Measurements from ENCODE around the gene DYSF. TPM values are rescaled to one million over a fixed set of nuclear protein-coding genes. Genes with fewer than 3 reads are reported as not detected.

DYSF gene
- total RNA-seq, 2 donors from 2014 or later, result 1.4 to 3.1 TPM

GRCh38 chr2:71600555-71600954, 147.2 kb downstream of the DYSF start:
- Mint-ChIP-seq H3K27ac (no peak overlapping the region), H3K4me3 (no peak overlapping the region), H3K4me1 (peaks cover 7% of the 10 kb centered on the region), H3K36me3 (ENCODE audit: low read depth) (no peaks in the 10 kb centered on the region), H3K9me3 (no peaks in the 10 kb centered on the region), H3K27me3 (ENCODE audit: insufficient read depth) (peaks cover 2% of the 10 kb centered on the region)
- no peak for TF ChIP-seq CTCF (conservative IDR thresholded peaks at IDR 0.05)
- no peak overlapping the region for H3K4me3 ChIP-seq (ENCODE audit: low read length)
- peaks cover 3% of the 10 kb centered on the region for H3K4me1 ChIP-seq (ENCODE audit: control insufficient read depth, insufficient read depth, low read length)
- H3K36me3 ChIP-seq (ENCODE audit: control insufficient read depth, insufficient read depth, low read length), result no peaks in the 10 kb centered on the region
- H3K9me3 ChIP-seq (ENCODE audit: control insufficient read depth, low read length), result no peaks in the 10 kb centered on the region
- H3K9ac ChIP-seq (ENCODE audit: extremely low read depth, low read length, poor library complexity, severe bottlenecking), result no peak overlapping the region
- DNase-seq, result no peak
- H3K27me3 ChIP-seq (ENCODE audit: control insufficient read depth, insufficient read depth, low read length, poor library complexity, severe bottlenecking), result no peaks in the 10 kb centered on the region
- H3K27ac ChIP-seq (ENCODE audit: low read depth, low read length), result no peak overlapping the region
- WGBS, 2 experiments (ENCODE audit: insufficient coverage in 1 of 2, insufficient read length in 1 of 2), result 93 to 100% methylated on average over 8 to 9 of the region's 9 CpGs

- no peaks in the 10 kb centered on the region for H3K9me3 ChIP-seq (ENCODE audit: control insufficient read depth, low read length)
- no peaks in the 10 kb centered on the region for H3K36me3 ChIP-seq (ENCODE audit: control insufficient read depth, insufficient read depth, low read length)
- no peak for TF ChIP-seq CTCF (conservative IDR thresholded peaks at IDR 0.05)
- Mint-ChIP-seq H3K4me1 (peaks cover 16% of the 10 kb centered on the region), H3K36me3 (ENCODE audit: low read depth) (no peaks in the 10 kb centered on the region), H3K9me3 (no peaks in the 10 kb centered on the region), H3K27ac (no peak overlapping the region), H3K4me3 (no peak overlapping the region), H3K27me3 (ENCODE audit: insufficient read depth) (peaks cover 2% of the 10 kb centered on the region)
- H3K27me3 ChIP-seq (ENCODE audit: control insufficient read depth, insufficient read depth, low read length, poor library complexity, severe bottlenecking), result no peaks in the 10 kb centered on the region
- no peak overlapping the region for H3K4me3 ChIP-seq (ENCODE audit: low read length)
- 88 to 90% methylated on average over 9 to 11 of the region's 11 CpGs for WGBS, 2 experiments (ENCODE audit: insufficient coverage in 1 of 2, insufficient read length in 1 of 2)
- H3K4me1 ChIP-seq (ENCODE audit: control insufficient read depth, insufficient read depth, low read length), result peaks cover 3% of the 10 kb centered on the region
- no peak overlapping the region for H3K27ac ChIP-seq (ENCODE audit: low read depth, low read length)
- DNase-seq, result no peak
- no peak overlapping the region for H3K9ac ChIP-seq (ENCODE audit: extremely low read depth, low read length, poor library complexity, severe bottlenecking)
Measured at GRCh38 chr2:71601136-71602114, 148.1 kb downstream of the DYSF start.

DNA sequence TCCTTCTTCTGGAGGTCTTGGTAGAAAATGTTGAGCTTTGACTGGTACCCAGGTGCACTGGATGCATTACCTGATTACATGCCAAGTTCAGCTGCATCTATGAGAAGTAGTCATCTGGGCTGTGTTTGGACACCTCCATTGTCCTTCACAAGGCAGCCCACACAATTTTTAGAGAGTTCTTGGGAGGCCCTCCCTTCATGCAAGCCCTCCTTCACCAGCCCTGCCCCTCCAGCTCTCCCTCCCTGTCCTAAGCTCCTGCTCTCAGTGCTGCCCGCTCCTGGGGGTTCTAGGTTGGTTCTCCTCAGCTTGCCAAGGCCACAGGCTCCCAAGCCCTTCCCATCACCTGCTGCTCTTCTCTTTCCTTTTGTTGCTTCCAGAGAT, 148.7 kb downstream of the DYSF start:
- 88 to 92% methylated on average over 1 of the region's 1 CpG for WGBS, 2 experiments (ENCODE audit: insufficient coverage in 1 of 2, insufficient read length in 1 of 2)
- peaks cover 3% of the 10 kb centered on the region for H3K4me1 ChIP-seq (ENCODE audit: control insufficient read depth, insufficient read depth, low read length)
- H3K27ac ChIP-seq (ENCODE audit: low read depth, low read length), result no peak overlapping the region
- H3K4me1 Mint-ChIP-seq, result peaks cover 16% of the 10 kb centered on the region
- no peaks in the 10 kb centered on the region for H3K9me3 ChIP-seq (ENCODE audit: control insufficient read depth, low read length)
- H3K27me3 ChIP-seq (ENCODE audit: control insufficient read depth, insufficient read depth, low read length, poor library complexity, severe bottlenecking), result no peaks in the 10 kb centered on the region
- no peak for TF ChIP-seq CTCF (conservative IDR thresholded peaks at IDR 0.05)
- DNase-seq, result no peak
- H3K9me3 Mint-ChIP-seq, result no peaks in the 10 kb centered on the region
- no peak overlapping the region for H3K27ac Mint-ChIP-seq
- no peak overlapping the region for H3K4me3 ChIP-seq (ENCODE audit: low read length)
- H3K36me3 ChIP-seq (ENCODE audit: control insufficient read depth, insufficient read depth, low read length), result no peaks in the 10 kb centered on the region
- H3K9ac ChIP-seq (ENCODE audit: extremely low read depth, low read length, poor library complexity, severe bottlenecking), result no peak overlapping the region
- H3K27me3 Mint-ChIP-seq (ENCODE audit: insufficient read depth), result peaks cover 2% of the 10 kb centered on the region
- no peak overlapping the region for H3K4me3 Mint-ChIP-seq
- H3K36me3 Mint-ChIP-seq (ENCODE audit: low read depth), result no peaks in the 10 kb centered on the region

All from endodermal cell (in vitro differentiated cells).